ENCODE measurements around the gene WNK4. TPM values are rescaled to one million over a fixed set of nuclear protein-coding genes. Genes with fewer than 3 reads are reported as not detected.

The WNK4 gene
- total and polyA plus RNA-seq, 9 of the 15 experiments (the other 6 are each of a cell fraction or from before 2014, with no cell fraction given): 0.32 to 25.8 (median 4.5) TPM

GRCh38 chr17:42773290-42774035 is 6.9 kb upstream of the WNK4 start, which contains the start of gene VPS25:
VPS25 (plus strand) TSS chr17:42773449; CDS start chr17:42773476, 27 bp downstream.
- Histone ChIP-seq H3K4me1 (replicated peaks in 1 of 2; ENCODE audit: control insufficient read depth in 2 of 2, insufficient read depth in 2 of 2, low read length in 2 of 2) (peaks cover 27 to 40% of the 10 kb centered on the region in 2 experiments), H2AFZ (ENCODE audit: low read depth, low read length) (peak within 1 kb of the TSS; percentile 89), H3K79me2 (ENCODE audit: control insufficient read depth, insufficient read depth, low read length) (peaks cover 23% of the 10 kb centered on the region), H3K4me3 (peak within 1 kb of the TSS; percentile 84), H3K36me3 (ENCODE audit: control insufficient read depth, insufficient read depth, low read length) (peaks cover 36% of the 10 kb centered on the region), H3K9ac (ENCODE audit: insufficient read depth in 1 of 2, low read depth in 2 of 2, low read length in 2 of 2) (peak within 1 kb of the TSS; percentile 88 to 95), H3K4me2 (ENCODE audit: insufficient read depth, low read length) (peak within 1 kb of the TSS; percentile 97), H3K27me3 (ENCODE audit: control insufficient read depth in 2 of 2, insufficient read depth in 2 of 2, low read length in 2 of 2) (no peaks in the 10 kb centered on the region), H3K9me3 (replicated peaks; ENCODE audit: control insufficient read depth, insufficient read depth, low read depth, low read length) (no peaks in the 10 kb centered on the region), H3K9me1 (ENCODE audit: control insufficient read depth, insufficient read depth, low read length) (no peaks in the 10 kb centered on the region), H4K20me1 (replicated peaks; ENCODE audit: control insufficient read depth, insufficient read depth, low read length) (no peaks in the 10 kb centered on the region), H3K27ac (ENCODE audit: extremely low read depth, low read depth, low read length) (peak within 1 kb of the TSS; percentile 85)
- WGBS (ENCODE audit: insufficient coverage, low coverage, missing lambda C conversion rate): under 1% methylated on average over 34 of the region's 39 CpGs
- DNase-seq (ENCODE audit: extremely low read depth in 1 of 4, low spot score in 3 of 4): peak; percentile 83 to 92 (median 86)
- FAIRE-seq: peak; percentile 91
- in situ Hi-C loops (cut with MboI) (no loop called here), intact Hi-C loops (cut with micrococcal nuclease) (loop anchor here (2.0 kb wide), 1 partner anchor 51 kb away; the partner anchor contains the start of gene BECN1)
- TSS peak; percentile 70 for BruUV-seq (replicated peaks)
- ChIA-PET POLR2A (interaction anchor here (0.6 to 1.5 kb wide), 15 partner anchors 8 to 462 kb away, joined by 3 to 12 read pairs (median 3); partner anchors contain the start of genes AARSD1, RAMP2, RETREG3 and TUBG1), CTCF (ENCODE audit: low intra/inter-chr PET ratio) (interaction anchor here (0.6 to 1.1 kb wide), 3 partner anchors 155 to 256 kb away, joined by 3 read pairs; no protein-coding TSS in a partner anchor)
- peak; percentile 86 for ATAC-seq
- peak; percentile 11; the same call in 1 of the 2 replicates for TF ChIP-seq REST (IDR thresholded peaks at IDR 0.05; ENCODE audit: borderline replicate concordance)
- TF ChIP-seq REST (CRISPR knock-in tag; IDR thresholded peaks at IDR 0.05; ENCODE audit: low read depth): no peak
- peak in 1 of 2 experiments; percentile 99; a peak in 2 of 4 replicates for TF ChIP-seq TRIM24 (IDR thresholded peaks at IDR 0.05)
- TF ChIP-seq CREB3L1 (IDR thresholded peaks at IDR 0.05; ENCODE audit: borderline replicate concordance, low read depth): peak; percentile 60
- peak; percentile 93 for TF ChIP-seq RB1 (IDR thresholded peaks at IDR 0.05; ENCODE audit: low read depth)
- peak; percentile 77; the same call in 1 of the 2 replicates for TF ChIP-seq ZKSCAN1 (IDR thresholded peaks at IDR 0.05; ENCODE audit: low read depth, low read length)
- TF ChIP-seq KAT7 (CRISPR knock-in tag; IDR thresholded peaks at IDR 0.05; ENCODE audit: borderline replicate concordance): peak; percentile 91; the same call in 1 of the 2 replicates
- TF ChIP-seq KLF1 (tag; IDR thresholded peaks at IDR 0.05): 0 out of 2 replicates have a peak, but pooled peaks have one; percentile 29
- TF ChIP-seq SMAD1 (IDR thresholded peaks at IDR 0.05; ENCODE audit: low read depth, low read length, partially characterized antibody): peak; percentile 93
- TF ChIP-seq PRPF4 (IDR thresholded peaks at IDR 0.05; ENCODE audit: insufficient read depth, low read depth, low read length, poor library complexity, severe bottlenecking): no peak
- no peak for TF ChIP-seq SAFB2 (IDR thresholded peaks at IDR 0.05; ENCODE audit: borderline replicate concordance, low read depth, low read length, severe bottlenecking)
- peak; percentile 57; the same call in 1 of the 2 replicates for TF ChIP-seq SMAD3 (CRISPR knock-in tag; conservative IDR thresholded peaks at IDR 0.05)

All from K562 (cell line).